BJ (cell line): ENCODE measurements around the gene CTDSP2. TPM values are rescaled to one million over a fixed set of nuclear protein-coding genes. Genes with fewer than 3 reads are reported as not detected.
"Not testable (repeated sequence)": the region's sequence is repeated elsewhere in the genome, so short reads cannot be mapped to it uniquely, and the experiment has no call there.

Experiments used
- CTCF ChIA-PET: fragments of 350-600 bp; formaldehyde crosslinking; extraction: SDS; loops from one replicate; lab custom pipeline; 2021; ENCODE audit warnings: antibody characterized with exemption, inconsistent platforms; lab: Yijun Ruan, JAX
- POLR2A ChIA-PET: fragments of 300-600 bp; sonication (Branson Sonifier 250); formaldehyde crosslinking; extraction: SDS; loops from one replicate; lab custom pipeline; 2021; ENCODE audit warnings: antibody characterized with exemption; lab: Charles Lee
- DNase-seq: peaks from one replicate; pipeline ENCODE4 v3.0.0-alpha.2; 2011; ENCODE audit warnings: low read depth
- H3K27me3 ChIP-seq: 2 replicates; pipeline ENCODE4 v1.6.0; 2011; ENCODE audit warnings: low read length; ENCODE audit not compliant: control insufficient read depth, insufficient read depth
- H3K36me3 ChIP-seq: 2 replicates; pipeline ENCODE4 v1.5.1; 2011; ENCODE audit warnings: low read length; ENCODE audit not compliant: control insufficient read depth, insufficient read depth
- H3K4me3 ChIP-seq: 2 replicates; pipeline ENCODE4 v1.5.1; 2011; ENCODE audit warnings: low read depth, mild to moderate bottlenecking, control low read depth, low read length
- CTCF ChIP-seq: IDR thresholded peaks from 2 replicates; pipeline ENCODE4 v1.5.1; 2011; ENCODE audit warnings: low read depth, mild to moderate bottlenecking, control low read depth, inconsistent platforms, low read length, moderate library complexity; ENCODE audit not compliant: insufficient read depth
- polyA plus RNA-seq: library from polyadenylated mRNA; depleted of rRNA; stranded (reverse); fragments of >200 nt; gene quantifications from 2 replicates; pipeline ENCODE4 v1.2.3, GENCODE V29; 2011

CTDSP2 gene
- polyA plus RNA-seq, 1 experiment = 284 TPM

- CTCF ChIA-PET = interaction anchor here (0.7 to 5.9 kb wide), 13 partner anchors 9 to 139 kb away, joined by 3 to 35 read pairs (median 5); partner anchors contain the start of genes CTDSP2 and TSFM
- POLR2A ChIA-PET = interaction anchor here (0.6 to 1.6 kb wide), 7 partner anchors 9 to 121 kb away, joined by 3 to 14 read pairs (median 5); partner anchors contain the start of genes CTDSP2 and TSPAN31
- H3K27me3 ChIP-seq = no peaks in the 10 kb centered on the region
- H3K36me3 ChIP-seq = no peaks in the 10 kb centered on the region
- peak; percentile 38 for DNase-seq
- TF ChIP-seq CTCF = no peak
- peak overlapping the region; percentile 46 for H3K4me3 ChIP-seq
Measured at GRCh38 chr12:57865084-57865751, 18.7 kb upstream of the CTDSP2 start.

GRCh38 chr12:57864442-57865083 lies 18.0 kb upstream of the CTDSP2 start:
- no peak; the same call in 1 of the 2 replicates for TF ChIP-seq CTCF
- H3K36me3 ChIP-seq = no peaks in the 10 kb centered on the region
- ChIA-PET CTCF (interaction anchor here (0.8 to 5.9 kb wide), 12 partner anchors 10 to 138 kb away, joined by 3 to 35 read pairs (median 4); partner anchors contain the start of genes CTDSP2 and TSFM), POLR2A (interaction anchor here (0.6 to 1.6 kb wide), 11 partner anchors 10 to 1518 kb away, joined by 3 to 14 read pairs (median 5); partner anchors contain the start of genes CTDSP2 and TSPAN31)
- no peaks in the 10 kb centered on the region for H3K27me3 ChIP-seq
- no peak for DNase-seq
- H3K4me3 ChIP-seq = peak overlapping the region; percentile 46

DNA sequence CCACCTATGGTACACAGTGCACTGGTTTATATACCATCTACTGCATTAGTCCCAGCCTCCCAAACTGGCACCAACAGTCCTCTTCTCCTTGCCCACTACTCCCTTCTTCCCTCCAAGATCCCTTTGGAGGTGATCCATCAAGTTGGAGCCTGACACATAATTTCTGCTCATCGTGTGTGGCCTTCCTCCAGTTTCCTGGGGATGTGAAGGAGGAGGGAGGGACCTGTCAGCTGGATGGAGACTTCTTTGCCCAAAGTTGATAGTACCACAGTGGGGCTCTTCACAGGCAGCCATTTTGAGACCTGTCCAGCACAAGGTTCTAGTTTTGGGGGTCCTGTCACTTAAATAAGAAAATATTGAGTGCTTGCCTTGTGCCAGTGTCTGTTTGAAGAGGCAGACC lies 17.1 kb upstream of the CTDSP2 start:
- TF ChIP-seq CTCF = no peak
- H3K4me3 ChIP-seq = no peak overlapping the region
- no peaks in the 10 kb centered on the region for H3K36me3 ChIP-seq
- POLR2A ChIA-PET = interaction anchor here (0.9 kb wide), 1 partner anchor 24 kb away, joined by 3 read pairs; no protein-coding TSS in a partner anchor
- H3K27me3 ChIP-seq = no peaks in the 10 kb centered on the region
- no peak for DNase-seq
- CTCF ChIA-PET = interaction anchor here (0.9 to 5.9 kb wide), 5 partner anchors 11 to 46 kb away, joined by 3 to 35 read pairs (median 7); no protein-coding TSS in a partner anchor

DNA sequence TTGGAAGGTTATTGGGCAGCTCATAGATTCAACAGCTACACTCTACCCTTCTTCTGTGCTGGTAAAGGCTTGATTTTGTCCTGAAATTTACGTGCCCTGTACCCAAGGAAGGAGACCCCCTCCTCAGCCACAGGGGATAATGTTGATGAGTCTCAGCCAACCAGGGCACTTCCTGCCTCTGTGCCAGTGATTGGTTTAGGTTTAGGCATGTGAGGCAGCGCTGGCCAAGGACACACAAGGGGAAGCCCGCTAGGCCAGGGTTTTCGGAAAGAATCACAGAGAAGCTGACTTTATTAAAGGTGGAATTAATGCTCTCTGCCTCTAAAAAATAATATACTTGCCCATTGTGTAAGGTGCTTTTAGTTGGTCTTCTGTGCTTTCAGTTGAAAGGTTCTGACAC lies 15.4 kb upstream of the CTDSP2 start:
- no peak for DNase-seq
- ChIA-PET CTCF (interaction anchor here (1.2 to 1.7 kb wide), 2 partner anchors 9 to 11 kb away, joined by 4 to 7 read pairs; no protein-coding TSS in a partner anchor), POLR2A (no interaction called here)
- Histone ChIP-seq H3K36me3 (no peaks in the 10 kb centered on the region), H3K27me3 (no peaks in the 10 kb centered on the region), H3K4me3 (no peak overlapping the region)
- no peak for TF ChIP-seq CTCF

GRCh38 chr12:57860883-57861282 lies 14.4 kb upstream of the CTDSP2 start:
- POLR2A ChIA-PET, DNase-seq, H3K36me3 ChIP-seq, H3K27me3 ChIP-seq, H3K4me3 ChIP-seq: not testable (repeated sequence)
- CTCF ChIA-PET = interaction anchor here (1.2 to 1.7 kb wide), 2 partner anchors 8 to 10 kb away, joined by 4 to 7 read pairs; no protein-coding TSS in a partner anchor
